Trophoblast cell (in vitro differentiated cells and primary cell): ENCODE results near the gene NFS1.
A peak's percentile ranks its signal among the peaks of the same experiment; 100 is the strongest.
"Not testable (repeated sequence)": the region's sequence is repeated elsewhere in the genome, so short reads cannot be mapped to it uniquely, and the experiment has no call there.

Experiments used
- DNase-seq, 2 donors: peaks; one replicate each; pipeline ENCODE4 v3.0.0-alpha.2; 2016
- H2AFZ ChIP-seq: 2 replicates; pipeline ENCODE4 v1.6.1; 2013; ENCODE audit warnings: low read length, moderate library complexity, mild to moderate bottlenecking; ENCODE audit not compliant: insufficient read depth, poor library complexity
- H2AK5ac ChIP-seq: 2 replicates; pipeline ENCODE4 v1.6.1; 2013; ENCODE audit warnings: mild to moderate bottlenecking, low read length
- H2BK120ac ChIP-seq: 2 replicates; pipeline ENCODE4 v1.6.1; 2013; ENCODE audit warnings: low read length, mild to moderate bottlenecking, moderate library complexity; ENCODE audit not compliant: insufficient read depth, poor library complexity
- H2BK12ac ChIP-seq: 2 replicates; pipeline ENCODE4 v1.6.1; 2013; ENCODE audit warnings: mild to moderate bottlenecking, low read length, moderate library complexity
- H2BK5ac ChIP-seq: 2 replicates; pipeline ENCODE4 v1.6.1; 2013; ENCODE audit warnings: low read length, low read depth, moderate library complexity, mild to moderate bottlenecking; ENCODE audit not compliant: poor library complexity
- H3K14ac ChIP-seq: 2 replicates; pipeline ENCODE4 v1.6.1; 2013; ENCODE audit warnings: mild to moderate bottlenecking, low read length
- H3K18ac ChIP-seq: 2 replicates; pipeline ENCODE4 v1.6.1; 2013; ENCODE audit warnings: mild to moderate bottlenecking, low read length
- H3K23ac ChIP-seq: 2 replicates; pipeline ENCODE4 v1.6.1; 2013; ENCODE audit warnings: low read length
- H3K27ac ChIP-seq: 2 replicates; pipeline ENCODE4 v1.5.1; 2013; ENCODE audit warnings: low read depth, mild to moderate bottlenecking, inconsistent platforms, low read length, moderate library complexity
- H3K27me3 ChIP-seq: 2 replicates; pipeline ENCODE4 v1.6.1; 2013; ENCODE audit warnings: inconsistent platforms, mild to moderate bottlenecking, low read length, moderate library complexity; ENCODE audit not compliant: insufficient read depth
- H3K36me3 ChIP-seq, 2 experiments: 1 replicate in 1 of 2; 2 replicates in 1 of 2; pipeline ENCODE4 v1.6.1; 2013; ENCODE audit warnings: low read length in 2 of 2, mild to moderate bottlenecking in 2 of 2, moderate library complexity in 1 of 2; ENCODE audit not compliant: insufficient read depth in 2 of 2, control insufficient read depth in 1 of 2
- H3K4ac ChIP-seq: 2 replicates; pipeline ENCODE4 v1.6.1; 2013; ENCODE audit warnings: low read depth, mild to moderate bottlenecking, low read length, moderate library complexity
- H3K4me1 ChIP-seq, 2 experiments: 1 replicate in 1 of 2; 2 replicates in 1 of 2; pipeline ENCODE4 v1.6.1; 2013; ENCODE audit warnings: low read length in 2 of 2, mild to moderate bottlenecking in 2 of 2, moderate library complexity in 1 of 2; ENCODE audit not compliant: insufficient read depth in 2 of 2, control insufficient read depth in 1 of 2
- H3K4me2 ChIP-seq: 2 replicates; pipeline ENCODE4 v1.6.1; 2013; ENCODE audit warnings: inconsistent platforms, mild to moderate bottlenecking, low read length, moderate library complexity
- H3K4me3 ChIP-seq: 2 replicates; pipeline ENCODE4 v1.5.1; 2013; ENCODE audit warnings: mild to moderate bottlenecking, low read depth, low read length, inconsistent platforms
- H3K79me1 ChIP-seq: one replicate; pipeline ENCODE4 v1.6.1; 2013; ENCODE audit warnings: low read length
- H3K79me2 ChIP-seq: 2 replicates; pipeline ENCODE4 v1.6.1; 2013; ENCODE audit warnings: low read length, mild to moderate bottlenecking; ENCODE audit not compliant: control insufficient read depth, insufficient read depth, poor library complexity
- H3K9ac ChIP-seq: 2 replicates; pipeline ENCODE4 v1.6.1; 2013; ENCODE audit warnings: mild to moderate bottlenecking, low read length
- H3K9me3 ChIP-seq: 2 replicates; pipeline ENCODE4 v1.6.1; 2013; ENCODE audit warnings: low read depth, mild to moderate bottlenecking, control low read depth, inconsistent platforms, low read length; ENCODE audit not compliant: insufficient read depth
- H4K12ac ChIP-seq: 2 replicates; pipeline ENCODE4 v1.6.1; 2013; ENCODE audit warnings: low read depth, mild to moderate bottlenecking, low read length, moderate library complexity
- H4K8ac ChIP-seq: 2 replicates; pipeline ENCODE4 v1.6.1; 2013; ENCODE audit warnings: low read depth, mild to moderate bottlenecking, low read length, moderate library complexity
- H4K91ac ChIP-seq: one replicate; pipeline ENCODE4 v1.6.1; 2013; ENCODE audit warnings: low read depth, mild to moderate bottlenecking, low read length, moderate library complexity
- WGBS: extraction: QIAGEN DNeasy Blood & Tissue Kit; methylation state at CpG from one replicate; pipeline ENCODE4 v1.1.7; 2013; ENCODE audit warnings: missing lambda C conversion rate; ENCODE audit not compliant: insufficient read length, insufficient coverage; ENCODE audit errors: extremely low coverage; 5-methylcytosine and 5-hydroxymethylcytosine counted together

The NFS1 gene

DNA sequence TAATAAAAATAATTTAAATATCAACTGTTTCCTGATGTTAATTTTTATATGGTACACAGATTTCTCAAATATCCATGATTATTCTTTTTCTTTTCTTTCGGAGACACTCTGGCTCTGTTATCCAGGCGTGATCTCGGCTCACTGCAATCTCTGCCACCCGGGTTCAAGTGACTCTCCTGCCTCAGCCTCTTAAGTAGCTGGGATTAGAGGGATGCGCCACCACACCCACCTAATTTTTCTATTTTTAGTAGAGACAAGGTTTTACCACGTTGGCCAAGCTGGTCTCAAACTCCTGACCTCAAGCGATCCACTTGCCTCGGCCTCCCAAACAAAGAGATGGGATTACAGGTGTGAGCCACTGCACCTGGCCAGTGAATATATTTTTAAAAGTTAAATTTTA is 20.6 kb upstream of the NFS1 start:
- Histone ChIP-seq H3K9me3 (no peaks in the 10 kb centered on the region), H2AK5ac (no peak overlapping the region), H2BK12ac (no peak overlapping the region), H2AFZ (no peak overlapping the region), H4K12ac (no peak overlapping the region), H3K18ac (no peak overlapping the region), H3K27ac (no peak overlapping the region), H3K36me3 (peaks cover 65 to 82% of the 10 kb centered on the region in 2 experiments), H3K14ac (no peak overlapping the region), H3K4ac (no peak overlapping the region), H3K4me2 (no peak overlapping the region), H3K23ac (no peak overlapping the region), H3K79me1 (no peaks in the 10 kb centered on the region), H4K8ac (no peak overlapping the region), H4K91ac (no peak overlapping the region), H3K4me1 (no peaks in the 10 kb centered on the region), H3K79me2 (peaks cover 2% of the 10 kb centered on the region), H3K4me3 (no peak overlapping the region), H3K27me3 (no peaks in the 10 kb centered on the region), H3K9ac (no peak overlapping the region), H2BK120ac (no peak overlapping the region), H2BK5ac (no peak overlapping the region)
- WGBS = no CpG with 5 or more reads among the region's 8 CpGs
- DNase-seq = no peak

DNA sequence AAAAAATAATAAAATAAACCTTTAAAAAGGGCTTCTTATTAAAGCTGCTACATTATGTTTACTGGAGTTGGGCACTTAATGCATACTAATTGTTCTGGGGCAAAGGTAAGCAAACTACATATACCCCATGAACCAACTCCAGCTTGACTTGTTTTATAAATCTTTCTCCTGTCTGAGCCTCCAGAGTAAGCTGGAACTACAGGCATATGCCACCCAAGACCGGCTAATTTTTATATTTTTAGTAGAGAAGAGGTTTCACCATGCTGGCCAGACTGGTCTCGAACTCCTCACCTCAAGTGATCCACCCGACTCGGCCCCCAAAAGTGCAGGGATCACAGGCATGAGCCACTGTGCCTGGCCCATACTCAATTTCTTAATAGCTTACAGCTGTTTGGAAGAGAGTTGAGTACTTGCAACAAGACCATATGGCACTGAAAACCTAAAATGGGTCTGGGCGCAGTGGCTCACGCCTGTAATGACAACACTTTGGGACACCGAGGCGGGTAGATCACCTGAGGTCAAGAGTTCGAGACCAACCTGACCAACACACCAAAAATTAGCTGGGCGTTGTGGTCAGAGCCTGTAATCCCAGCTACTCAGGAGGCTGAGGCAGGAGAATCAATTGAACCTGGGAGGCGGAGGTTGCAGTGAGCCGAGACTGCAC is 20.0 kb upstream of the NFS1 start:
- H4K12ac ChIP-seq = no peak overlapping the region
- H4K8ac ChIP-seq = no peak overlapping the region
- H3K4me1 ChIP-seq = no peaks in the 10 kb centered on the region
- H3K36me3 ChIP-seq = peaks cover 66 to 81% of the 10 kb centered on the region in 2 experiments
- no peak overlapping the region for H3K4me2 ChIP-seq
- H2BK12ac ChIP-seq = no peak overlapping the region
- H3K14ac ChIP-seq = no peak overlapping the region
- H3K4ac ChIP-seq = peak overlapping the region; percentile 14
- no peaks in the 10 kb centered on the region for H3K9me3 ChIP-seq
- H3K23ac ChIP-seq = no peak overlapping the region
- no CpG with 5 or more reads among the region's 12 CpGs for WGBS
- H3K18ac ChIP-seq = no peak overlapping the region
- H2BK120ac ChIP-seq = no peak overlapping the region
- no peak overlapping the region for H3K4me3 ChIP-seq
- H3K27ac ChIP-seq = no peak overlapping the region
- peaks cover 2% of the 10 kb centered on the region for H3K79me2 ChIP-seq
- H4K91ac ChIP-seq = no peak overlapping the region
- DNase-seq = no peak
- no peaks in the 10 kb centered on the region for H3K27me3 ChIP-seq
- H2AK5ac ChIP-seq = no peak overlapping the region
- H2AFZ ChIP-seq = no peak overlapping the region
- no peak overlapping the region for H3K9ac ChIP-seq
- no peaks in the 10 kb centered on the region for H3K79me1 ChIP-seq
- H2BK5ac ChIP-seq = no peak overlapping the region

DNA sequence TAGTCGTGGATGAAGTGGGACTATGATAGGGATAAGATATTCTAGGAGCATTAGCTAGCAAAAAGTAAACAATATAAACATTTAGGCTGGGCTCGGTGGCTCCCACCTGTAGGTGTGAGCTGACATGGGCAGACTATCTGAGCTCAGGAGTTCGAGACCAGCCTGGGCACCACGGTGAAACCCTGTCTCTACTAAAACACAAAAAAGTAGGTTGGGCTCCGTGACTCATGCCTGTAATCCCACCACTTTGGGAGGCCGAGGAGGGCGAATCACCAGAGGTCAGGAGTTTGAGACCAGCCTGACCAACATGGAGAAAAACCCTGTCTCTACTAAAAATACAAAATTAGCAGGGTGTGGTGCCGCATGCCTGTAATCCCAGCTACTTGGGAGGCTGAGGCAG is 19.2 kb upstream of the NFS1 start:
- H2BK5ac ChIP-seq, H3K27ac ChIP-seq, H2AFZ ChIP-seq, H3K18ac ChIP-seq, H3K9ac ChIP-seq, H3K4me1 ChIP-seq, H3K79me1 ChIP-seq, H3K4me2 ChIP-seq, H3K23ac ChIP-seq, H3K4ac ChIP-seq, H3K9me3 ChIP-seq, DNase-seq, H2AK5ac ChIP-seq, H2BK12ac ChIP-seq, H3K4me3 ChIP-seq, H4K8ac ChIP-seq, H4K12ac ChIP-seq, H3K14ac ChIP-seq, H4K91ac ChIP-seq, H2BK120ac ChIP-seq, H3K79me2 ChIP-seq, H3K27me3 ChIP-seq: not testable (repeated sequence)
- WGBS = no CpG with 5 or more reads among the region's 8 CpGs
- peaks cover 62 to 79% of the 10 kb centered on the region in 2 experiments for H3K36me3 ChIP-seq

DNA sequence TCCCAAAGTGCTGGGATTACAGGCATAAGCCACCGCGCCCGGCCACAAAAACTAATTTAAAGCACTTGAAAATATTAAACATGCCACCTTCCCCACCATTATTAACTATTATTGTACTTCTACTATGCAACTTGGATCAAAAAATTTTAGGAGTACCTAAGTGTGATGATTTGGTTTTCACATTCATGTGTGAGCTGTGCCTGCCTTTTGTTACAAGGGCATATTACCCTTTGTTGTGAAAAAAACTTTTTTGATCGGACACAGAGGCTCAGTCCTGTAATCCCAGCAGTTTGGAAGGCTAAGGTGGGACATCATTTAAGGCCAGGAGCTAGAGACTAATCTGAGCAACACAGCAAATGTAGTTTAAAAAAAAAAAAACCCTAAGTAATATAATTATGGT is 17.2 kb upstream of the NFS1 start:
- Histone ChIP-seq H3K4me3 (no peak overlapping the region), H3K23ac (no peak overlapping the region), H3K27me3 (no peaks in the 10 kb centered on the region), H3K36me3 (peaks cover 64 to 77% of the 10 kb centered on the region in 2 experiments), H3K4ac (no peak overlapping the region), H2AK5ac (no peak overlapping the region), H3K9ac (no peak overlapping the region), H4K91ac (no peak overlapping the region), H3K14ac (no peak overlapping the region), H3K9me3 (no peaks in the 10 kb centered on the region), H3K4me1 (no peaks in the 10 kb centered on the region), H2BK5ac (no peak overlapping the region), H3K18ac (no peak overlapping the region), H3K4me2 (no peak overlapping the region), H3K79me2 (peaks cover 2% of the 10 kb centered on the region), H4K12ac (no peak overlapping the region), H2BK120ac (no peak overlapping the region), H3K79me1 (no peaks in the 10 kb centered on the region), H3K27ac (no peak overlapping the region), H2AFZ (no peak overlapping the region), H2BK12ac (no peak overlapping the region), H4K8ac (no peak overlapping the region)
- WGBS = no CpG with 5 or more reads among the region's 4 CpGs
- DNase-seq = no peak
